GM12878 (cell line): Measurements from ENCODE around the gene NRM. TPM values are rescaled to one million over a fixed set of nuclear protein-coding genes. Genes with fewer than 3 reads are reported as not detected.
A peak's percentile ranks its signal among the peaks of the same experiment; 100 is the strongest.

ENCODE experiments used
- ATAC-seq: fragments of 200-7000 bp; cut with Tn5 transposase; 3 replicates; pipeline ENCODE4 v1.9.1; 2020; ENCODE audit warnings: mild to moderate bottlenecking, moderate library complexity
- BruUV-seq: library from RNA; stranded (reverse); fragments of 400-500 nt; replicated peaks from 2 replicates; lab custom pipeline; 2021; lab: Mats Ljungman, UMichigan
- CTCF ChIA-PET: fragments of 300-600 bp; sonication (Branson Sonifier 250); formaldehyde crosslinking; extraction: SDS; loops from one replicate; lab custom pipeline; 2021; ENCODE audit warnings: inconsistent platforms; lab: Yijun Ruan, JAX
- POLR2A ChIA-PET: fragments of 350-600 bp; formaldehyde crosslinking; extraction: SDS; loops from one replicate; lab custom pipeline; 2021; ENCODE audit warnings: inconsistent platforms; lab: Charles Lee
- RAD21 ChIA-PET: fragments of 300-600 bp; sonication (Branson Sonifier 250); formaldehyde crosslinking; loops from one replicate; lab custom pipeline; 2023; ENCODE audit warnings: antibody characterized with exemption; ENCODE audit not compliant: unreplicated experiment; lab: Charles Lee
- SMC1A ChIA-PET: fragments of 300-600 bp; sonication (Branson Sonifier 250); formaldehyde crosslinking; loops from one replicate; lab custom pipeline; 2023; ENCODE audit not compliant: unreplicated experiment, uncharacterized antibody; lab: Charles Lee
- DNase-seq: peaks from one replicate; pipeline ENCODE4 v3.0.0-alpha.2; 2011; ENCODE audit warnings: low read depth, low spot score
- FAIRE-seq: peaks from 3 replicates; lab custom pipeline; 2011; peaks lifted over from hg19 to GRCh38; lab: Jason Lieb, UNC
- H2AFZ ChIP-seq: 2 replicates; pipeline ENCODE4 v1.6.0; 2011; ENCODE audit warnings: low read depth, low read length, control low read depth; ENCODE audit not compliant: control insufficient read depth
- H3K27ac ChIP-seq: 2 replicates; pipeline ENCODE4 v1.5.1; 2011; ENCODE audit warnings: control low read depth; ENCODE audit not compliant: control insufficient read depth, insufficient read depth
- H3K27me3 ChIP-seq, 2 experiments: replicated peaks in 1 of 2; 2 replicates each; pipeline versions ENCODE4 v1.6.0 to v1.6.1; 2011; ENCODE audit warnings: low read length in 1 of 2; ENCODE audit not compliant: control insufficient read depth in 2 of 2, insufficient read depth in 2 of 2
- H3K36me3 ChIP-seq, 2 experiments: 2 replicates each; pipeline ENCODE4 v1.5.1; 2011; ENCODE audit warnings: low read length in 1 of 2; ENCODE audit not compliant: control insufficient read depth in 2 of 2, insufficient read depth in 2 of 2
- H3K4me1 ChIP-seq: 2 replicates; pipeline ENCODE4 v1.6.1; 2011; ENCODE audit warnings: mild to moderate bottlenecking, low read length, moderate library complexity, mixed read lengths; ENCODE audit not compliant: control insufficient read depth, insufficient read depth
- H3K4me2 ChIP-seq: 2 replicates; pipeline ENCODE4 v1.6.0; 2011; ENCODE audit warnings: control low read depth; ENCODE audit not compliant: control insufficient read depth, insufficient read depth
- H3K4me3 ChIP-seq: fragments of 200-600 bp; sonication (generic); 2 replicates; pipeline ENCODE4 v1.5.1; 2016
- H3K79me2 ChIP-seq: 2 replicates; pipeline ENCODE4 v1.6.0; 2011; ENCODE audit warnings: low read length; ENCODE audit not compliant: control insufficient read depth, insufficient read depth
- H3K9ac ChIP-seq: 2 replicates; pipeline ENCODE4 v1.8.0; 2011; ENCODE audit warnings: low read length, control low read depth, mixed read lengths; ENCODE audit not compliant: control insufficient read depth, insufficient read depth
- H3K9me3 ChIP-seq: replicated peaks from 3 replicates; pipeline ENCODE4 v1.5.1; 2011; ENCODE audit warnings: mild to moderate bottlenecking, low read length; ENCODE audit not compliant: control insufficient read depth, insufficient read depth
- H4K20me1 ChIP-seq: 2 replicates; pipeline ENCODE4 v1.6.0; 2011; ENCODE audit not compliant: control insufficient read depth, insufficient read depth
- BRCA1 ChIP-seq: IDR thresholded peaks from 2 replicates; pipeline ENCODE4 v1.6.1; 2011; ENCODE audit warnings: low read depth, low read length, improper control_type of control experiment
- CBX3 ChIP-seq: fragments of 200-600 bp; sonication (generic); IDR thresholded peaks from 2 replicates; pipeline ENCODE4 v1.6.1; 2016; ENCODE audit warnings: low read depth, borderline replicate concordance
- CHD2 ChIP-seq: IDR thresholded peaks from 2 replicates; pipeline ENCODE4 v1.6.1; 2011; ENCODE audit warnings: low read depth, low read length, improper control_type of control experiment, borderline replicate concordance
- EGR1 ChIP-seq, 2 experiments: IDR thresholded peaks; 1 replicate in 1 of 2; 2 replicates in 1 of 2; pipeline ENCODE4 v1.6.1; 2011 to 2012; ENCODE audit warnings: low read depth in 2 of 2, low read length in 2 of 2, borderline replicate concordance in 1 of 2, mild to moderate bottlenecking in 1 of 2, moderate library complexity in 1 of 2
- ESRRA ChIP-seq: IDR thresholded peaks from 2 replicates; pipeline ENCODE4 v1.6.1; 2012; ENCODE audit warnings: mild to moderate bottlenecking, low read length, improper control_type of control experiment
- KAT2A ChIP-seq: conservative IDR thresholded peaks from 2 replicates; pipeline ENCODE4 v1.6.1; 2011; ENCODE audit warnings: low read depth, low read length; ENCODE audit not compliant: control insufficient read depth
- KDM1A ChIP-seq: fragments of 200-600 bp; sonication (generic); IDR thresholded peaks from 2 replicates; pipeline ENCODE4 v1.6.1; 2016; ENCODE audit warnings: borderline replicate concordance
- NBN ChIP-seq: fragments of 450-650 bp; IDR thresholded peaks from 2 replicates; pipeline ENCODE4 v1.6.1; 2016
- NR2C1 ChIP-seq: fragments of 450-650 bp; IDR thresholded peaks from 2 replicates; pipeline ENCODE4 v1.6.1; 2017; ENCODE audit warnings: antibody characterized with exemption, mild to moderate bottlenecking, moderate library complexity
- POU2F2 ChIP-seq: IDR thresholded peaks from 3 replicates; pipeline ENCODE4 v1.6.1; 2011; ENCODE audit warnings: low read depth, mild to moderate bottlenecking, low read length, borderline replicate concordance
- RAD51 ChIP-seq: fragments of 450-650 bp; IDR thresholded peaks from 2 replicates; pipeline ENCODE4 v1.6.1; 2016; ENCODE audit warnings: moderate library complexity, mild to moderate bottlenecking, inconsistent platforms
- RB1 ChIP-seq: fragments of 450-650 bp; formaldehyde crosslinking; IDR thresholded peaks from 2 replicates; pipeline ENCODE4 v1.6.1; 2017; ENCODE audit warnings: mild to moderate bottlenecking, borderline replicate concordance
- TCF3 ChIP-seq: IDR thresholded peaks from 2 replicates; pipeline ENCODE4 v1.6.1; 2012; ENCODE audit warnings: low read depth, mild to moderate bottlenecking, low read length, borderline replicate concordance; ENCODE audit not compliant: insufficient read depth
- USF1 ChIP-seq: IDR thresholded peaks from 2 replicates; pipeline ENCODE4 v1.6.1; 2011; ENCODE audit warnings: borderline replicate concordance, low read depth, mild to moderate bottlenecking, moderate library complexity, mixed read lengths, low read length; ENCODE audit not compliant: insufficient read depth; ENCODE audit errors: extremely low read length
- ZNF207 ChIP-seq: fragments of 450-650 bp; IDR thresholded peaks from 2 replicates; pipeline ENCODE4 v1.6.1; 2014; ENCODE audit warnings: antibody characterized with exemption, mild to moderate bottlenecking, borderline replicate concordance
- WGBS: methylation state at CpG from one replicate; pipeline ENCODE4 v1.1.6; 2016; ENCODE audit warnings: low lambda C conversion rate; ENCODE audit not compliant: insufficient replicate concordance, insufficient coverage; ENCODE audit errors: missing lambda C conversion rate; 5-methylcytosine and 5-hydroxymethylcytosine counted together
- in situ Hi-C: fragments of 300-500 bp; cut with MboI; formaldehyde crosslinking; loops from 9 replicates; pipeline ENCODE4 v1.14.3; 2018; ENCODE audit warnings: mixed read lengths
- intact Hi-C: fragments of 100-400 bp; cut with micrococcal nuclease; formaldehyde crosslinking; loops from one replicate; pipeline ENCODE4 v1.14.2; 2022; ENCODE audit not compliant: unreplicated experiment
- polyA plus RNA-seq, 11 experiments: library from polyadenylated mRNA; depleted of rRNA in 4 of 11; unstranded in 6 of 11; stranded (reverse) in 5 of 11; fragments of >200 nt; fragmentation: Nextera tagmentation in 4 of 11; fragmentation: Illumina TruSeq in 1 of 11; extraction: Ambion mirVana in 4 of 11; extraction: Trizol in 1 of 11; gene quantifications; 1 replicate in 1 of 11; 2 replicates in 10 of 11; pipeline versions ENCODE4 v1.2.1 to v1.2.3, GENCODE V29; 2011 to 2016; ENCODE audit warnings: inconsistent platforms in 2 of 11, missing spikeins in 2 of 11, low read depth in 1 of 11
- total RNA-seq, 4 experiments: library from RNA; depleted of rRNA in 3 of 4; stranded (reverse); fragments of >200 nt in 3 of 4; fragmentation: Illumina TruSeq in 1 of 4; extraction: Trizol in 1 of 4; gene quantifications; 2 replicates each; pipeline versions ENCODE4 v1.2.1 to v1.2.3, GENCODE V29; 2013 to 2021
- TF ChIP-seq, protein P1 (sequence below): fragments of 450-650 bp; IDR thresholded peaks from 2 replicates; pipeline ENCODE4 v1.6.1; 2017; ENCODE audit warnings: mild to moderate bottlenecking, moderate library complexity

The NRM gene
- total and polyA plus RNA-seq, 10 of the 15 experiments (the other 5 are each of a cell fraction or from before 2014, with no cell fraction given) = 15.4 to 46.7 (median 29.0) TPM

DNA sequence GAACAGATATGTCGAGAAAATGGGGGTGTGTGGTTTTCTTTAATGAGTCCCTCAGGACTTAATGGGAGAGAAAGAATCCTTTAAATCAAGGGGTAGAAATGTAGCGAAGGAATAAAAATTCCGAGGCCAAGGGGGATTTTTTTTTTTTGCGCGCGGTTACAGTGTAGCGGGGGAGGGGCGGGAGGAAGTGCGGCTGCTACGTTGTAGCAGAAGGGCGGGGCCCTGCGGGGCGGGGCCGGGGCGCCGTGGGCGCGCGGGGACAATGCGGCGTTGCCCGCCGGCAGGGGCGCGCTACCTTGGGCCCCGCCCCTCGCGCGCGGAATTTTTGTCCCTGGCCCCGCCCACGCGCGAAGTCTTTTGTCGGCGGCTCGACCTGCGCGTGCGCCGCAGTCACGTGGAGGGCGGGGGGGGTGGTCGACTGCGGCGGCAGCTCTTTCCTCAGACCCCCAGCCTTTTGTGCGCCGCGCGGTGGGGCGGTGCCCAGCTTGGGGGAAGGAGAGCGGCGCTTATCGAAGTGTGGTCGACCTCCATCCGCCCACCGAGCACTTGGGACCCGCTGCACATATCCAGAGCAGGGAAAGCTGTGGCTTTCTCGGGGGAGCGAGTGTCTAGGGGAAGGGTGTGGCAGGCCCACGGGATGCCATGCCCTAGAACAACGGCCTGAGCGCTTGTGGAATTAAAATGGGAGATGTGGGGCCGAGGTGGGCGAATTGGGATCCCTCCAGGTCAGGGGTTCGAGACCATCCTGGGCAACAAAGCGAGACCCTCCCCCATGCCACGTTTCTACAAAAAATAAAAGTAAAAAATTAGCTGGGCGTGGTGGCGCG is 30.6 kb upstream of the NRM start (continued):
- 0 out of 2 replicates have a peak, but pooled peaks have one; percentile 3 for TF ChIP-seq TCF3
- TF ChIP-seq EGR1 (IDR thresholded peaks at IDR 0.05; ENCODE audit: borderline replicate concordance in 1 of 2, low read depth in 2 of 2, low read length in 2 of 2) = peak in 1 of 2 experiments; percentile 81; a peak in 1 of 3 replicates
- TF ChIP-seq USF1 = peak; percentile 98
- 0 out of 2 replicates have a peak, but pooled peaks have one; percentile 33 for TF ChIP-seq ESRRA
- TF ChIP-seq ZNF207 = peak; percentile 67
- TF ChIP-seq CBX3 = no peak

DNA sequence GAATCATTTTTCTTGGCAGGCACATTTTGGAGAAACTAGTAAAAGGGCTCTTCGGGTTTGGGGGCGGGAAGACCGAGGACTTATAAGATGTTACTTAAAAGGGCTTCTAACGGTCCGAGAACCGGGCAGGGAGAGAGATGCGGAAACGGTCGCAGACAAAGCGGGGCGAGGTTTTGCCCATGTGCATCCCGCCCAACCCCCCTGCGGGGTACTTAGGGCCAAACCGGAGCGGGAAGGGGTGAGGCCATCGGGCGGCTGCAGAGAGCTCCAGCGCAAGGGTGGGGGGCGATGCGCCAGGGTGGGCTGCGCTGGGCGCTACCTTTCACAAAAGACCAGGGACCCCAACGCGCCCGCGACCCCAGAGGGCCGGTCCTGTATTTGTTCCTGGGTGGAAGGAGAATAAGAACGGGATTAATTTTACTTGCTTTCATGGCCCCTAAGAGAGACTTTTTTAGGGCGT is 30.0 kb upstream of the NRM start:
- no peaks in the 10 kb centered on the region for H3K9me3 ChIP-seq
- H4K20me1 ChIP-seq = peaks cover 8% of the 10 kb centered on the region
- under 1% methylated on average over 28 of the region's 29 CpGs for WGBS
- SMC1A ChIA-PET = interaction anchor here (1.0 to 17.7 kb wide), 5 partner anchors 11 to 108 kb away, joined by 3 to 265 read pairs (median 24); no protein-coding TSS in a partner anchor
- H2AFZ ChIP-seq = 0 out of 2 replicates have a peak overlapping the region, but pooled peaks have one; percentile 15
- H3K9ac ChIP-seq = peak overlapping the region; percentile 86
- POLR2A ChIA-PET = interaction anchor here (0.6 to 11.6 kb wide), 7 partner anchors 8 to 106 kb away, joined by 3 to 200 read pairs (median 8); partner anchors contain the start of gene NRM
- RAD21 ChIA-PET = interaction anchor here (0.8 to 11.2 kb wide), 6 partner anchors 11 to 193 kb away, joined by 3 to 209 read pairs (median 22); partner anchors contain the start of genes DHX16 and NRM
- in situ Hi-C loops = no loop called here
- FAIRE-seq = no peak
- peaks cover 17 to 21% of the 10 kb centered on the region in 2 experiments for H3K36me3 ChIP-seq
- peaks cover 18% of the 10 kb centered on the region for H3K4me1 ChIP-seq
- peak overlapping the region; percentile 96 for H3K27ac ChIP-seq
- no peak for DNase-seq
- 0 out of 2 replicates have a peak overlapping the region, but pooled peaks have one; percentile 22 for H3K4me2 ChIP-seq
- peaks cover 87% of the 10 kb centered on the region for H3K79me2 ChIP-seq
- H3K4me3 ChIP-seq = peak overlapping the region; percentile 90
- intact Hi-C loops = no loop called here
- H3K27me3 ChIP-seq = no peaks in the 10 kb centered on the region
- ATAC-seq = peak; percentile 18
- BruUV-seq = no TSS peak
- CTCF ChIA-PET = interaction anchor here (1.1 to 22.7 kb wide), 13 partner anchors 9 to 178 kb away, joined by 3 to 487 read pairs (median 7); partner anchors contain the start of genes DDR1, DHX16 and NRM
- no peak for TF ChIP-seq CBX3
- no peak for TF ChIP-seq RB1
- TF ChIP-seq CHD2 = no peak
- TF ChIP-seq TCF3 = no peak
- no peak for TF ChIP-seq NR2C1
- TF ChIP-seq KDM1A = no peak
- no peak for TF ChIP-seq NBN
- TF ChIP-seq KAT2A = no peak
- TF ChIP-seq BRCA1 = no peak
- no peak for TF ChIP-seq RAD51
- 0 out of 3 replicates have a peak, but pooled peaks have one; percentile 24 for TF ChIP-seq POU2F2
- TF ChIP-seq, protein P1, sequence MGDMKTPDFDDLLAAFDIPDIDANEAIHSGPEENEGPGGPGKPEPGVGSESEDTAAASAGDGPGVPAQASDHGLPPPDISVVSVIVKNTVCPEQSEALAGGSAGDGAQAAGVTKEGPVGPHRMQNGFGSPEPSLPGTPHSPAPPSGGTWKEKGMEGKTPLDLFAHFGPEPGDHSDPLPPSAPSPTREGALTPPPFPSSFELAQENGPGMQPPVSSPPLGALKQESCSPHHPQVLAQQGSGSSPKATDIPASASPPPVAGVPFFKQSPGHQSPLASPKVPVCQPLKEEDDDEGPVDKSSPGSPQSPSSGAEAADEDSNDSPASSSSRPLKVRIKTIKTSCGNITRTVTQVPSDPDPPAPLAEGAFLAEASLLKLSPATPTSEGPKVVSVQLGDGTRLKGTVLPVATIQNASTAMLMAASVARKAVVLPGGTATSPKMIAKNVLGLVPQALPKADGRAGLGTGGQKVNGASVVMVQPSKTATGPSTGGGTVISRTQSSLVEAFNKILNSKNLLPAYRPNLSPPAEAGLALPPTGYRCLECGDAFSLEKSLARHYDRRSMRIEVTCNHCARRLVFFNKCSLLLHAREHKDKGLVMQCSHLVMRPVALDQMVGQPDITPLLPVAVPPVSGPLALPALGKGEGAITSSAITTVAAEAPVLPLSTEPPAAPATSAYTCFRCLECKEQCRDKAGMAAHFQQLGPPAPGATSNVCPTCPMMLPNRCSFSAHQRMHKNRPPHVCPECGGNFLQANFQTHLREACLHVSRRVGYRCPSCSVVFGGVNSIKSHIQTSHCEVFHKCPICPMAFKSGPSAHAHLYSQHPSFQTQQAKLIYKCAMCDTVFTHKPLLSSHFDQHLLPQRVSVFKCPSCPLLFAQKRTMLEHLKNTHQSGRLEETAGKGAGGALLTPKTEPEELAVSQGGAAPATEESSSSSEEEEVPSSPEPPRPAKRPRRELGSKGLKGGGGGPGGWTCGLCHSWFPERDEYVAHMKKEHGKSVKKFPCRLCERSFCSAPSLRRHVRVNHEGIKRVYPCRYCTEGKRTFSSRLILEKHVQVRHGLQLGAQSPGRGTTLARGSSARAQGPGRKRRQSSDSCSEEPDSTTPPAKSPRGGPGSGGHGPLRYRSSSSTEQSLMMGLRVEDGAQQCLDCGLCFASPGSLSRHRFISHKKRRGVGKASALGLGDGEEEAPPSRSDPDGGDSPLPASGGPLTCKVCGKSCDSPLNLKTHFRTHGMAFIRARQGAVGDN = no peak
